WTC11 (cell line): ENCODE data around the gene RAB11B. TPM values are rescaled to one million over a fixed set of nuclear protein-coding genes. Genes with fewer than 3 reads are reported as not detected.
A peak's percentile ranks its signal among the peaks of the same experiment; 100 is the strongest.

ENCODE experiments used
- ATAC-seq: fragments of 200-7000 bp; cut with Tn5 transposase; 2 replicates; pipeline ENCODE4 v1.10.0; 2021; ENCODE audit warnings: mild to moderate bottlenecking, moderate library complexity
- CTCF ChIA-PET: fragments of 300-600 bp; sonication (Branson Sonifier 250); formaldehyde crosslinking; loops from one replicate; lab custom pipeline; 2021; ENCODE audit warnings: antibody characterized with exemption; lab: Charles Lee
- POLR2A ChIA-PET: fragments of 350-600 bp; sonication (Branson Sonifier 250); formaldehyde crosslinking; loops from one replicate; lab custom pipeline; 2021; ENCODE audit warnings: antibody characterized with exemption; lab: Charles Lee
- DNase-seq: peaks from one replicate; pipeline ENCODE4 v3.0.0; 2021; ENCODE audit warnings: low spot score
- H3K27ac Mint-ChIP-seq: 2 replicates; pipeline ENCODE4 v1.8.0; 2021; ENCODE audit warnings: mixed read lengths
- H3K27me3 Mint-ChIP-seq: 2 replicates; pipeline ENCODE4 v1.8.0; 2021; ENCODE audit warnings: low read depth, mild to moderate bottlenecking, moderate library complexity, mixed read lengths
- H3K36me3 Mint-ChIP-seq: 2 replicates; pipeline ENCODE4 v1.8.0; 2021; ENCODE audit warnings: mixed read lengths
- H3K4me1 Mint-ChIP-seq: 2 replicates; pipeline ENCODE4 v1.8.0; 2022; ENCODE audit warnings: mixed read lengths
- H3K4me3 Mint-ChIP-seq: 2 replicates; pipeline ENCODE4 v1.8.0; 2021; ENCODE audit warnings: mild to moderate bottlenecking, moderate library complexity, mixed read lengths
- H3K9me3 Mint-ChIP-seq: 2 replicates; pipeline ENCODE4 v1.8.0; 2021; ENCODE audit warnings: mixed read lengths
- CREB1 ChIP-seq: sonication (generic); formaldehyde crosslinking; IDR thresholded peaks from 2 replicates; pipeline ENCODE4 v1.8.0; 2023; ENCODE audit warnings: mild to moderate bottlenecking, missing genetic modification reagents
- HMGA2 ChIP-seq: fragments of 250-450 bp; sonication (Bioruptor Pico); IDR thresholded peaks from 2 replicates; pipeline ENCODE4 v1.4.0; 2021; ENCODE audit warnings: mild to moderate bottlenecking, moderate library complexity
- JAZF1 ChIP-seq: fragments of 250-450 bp; sonication (Bioruptor Pico); IDR thresholded peaks from 2 replicates; pipeline ENCODE4 v1.9.0; 2021; ENCODE audit warnings: moderate library complexity, mild to moderate bottlenecking, inconsistent platforms
- MXD4 ChIP-seq: fragments of 250-450 bp; sonication (Bioruptor Pico); IDR thresholded peaks from 2 replicates; pipeline ENCODE4 v1.8.0; 2021; ENCODE audit warnings: mild to moderate bottlenecking, moderate library complexity, borderline replicate concordance
- NFE2L1 ChIP-seq: sonication (generic); formaldehyde crosslinking; IDR thresholded peaks from 2 replicates; pipeline ENCODE4 v1.8.1; 2023; ENCODE audit warnings: missing genetic modification reagents
- NR3C1 ChIP-seq: sonication (generic); formaldehyde crosslinking; conservative IDR thresholded peaks from 2 replicates; pipeline ENCODE4 v1.8.1; 2023; ENCODE audit warnings: low read depth, mild to moderate bottlenecking, missing genetic modification reagents
- PRRX2 ChIP-seq: fragments of 250-450 bp; sonication (Bioruptor Pico); IDR thresholded peaks from 2 replicates; pipeline ENCODE4 v1.8.0; 2021; ENCODE audit warnings: mild to moderate bottlenecking
- SOX15 ChIP-seq: fragments of 250-450 bp; sonication (Bioruptor Pico); IDR thresholded peaks from 2 replicates; pipeline ENCODE4 v1.9.0; 2021; ENCODE audit warnings: mild to moderate bottlenecking
- TP53 ChIP-seq: sonication (generic); formaldehyde crosslinking; IDR thresholded peaks from 2 replicates; pipeline ENCODE4 v1.8.1; 2023; ENCODE audit warnings: mild to moderate bottlenecking, missing genetic modification reagents
- ZNF232 ChIP-seq: sonication (generic); formaldehyde crosslinking; IDR thresholded peaks from 2 replicates; pipeline ENCODE4 v1.8.0; 2022; ENCODE audit warnings: mild to moderate bottlenecking, missing genetic modification reagents
- ZNF416 ChIP-seq: fragments of 250-450 bp; sonication (Bioruptor Pico); IDR thresholded peaks from 2 replicates; pipeline ENCODE4 v1.9.0; 2021; ENCODE audit warnings: mild to moderate bottlenecking, inconsistent platforms
- ZNF671 ChIP-seq: fragments of 250-450 bp; sonication (Bioruptor Pico); IDR thresholded peaks from 2 replicates; pipeline ENCODE4 v1.8.0; 2021; ENCODE audit warnings: mild to moderate bottlenecking
- total RNA-seq: library from RNA; stranded (reverse); gene quantifications from 3 replicates; pipeline ENCODE4 v1.2.3, GENCODE V29; 2021
- TF ChIP-seq, protein P1 (sequence below): fragments of 250-450 bp; sonication (Bioruptor Pico); IDR thresholded peaks from 2 replicates; pipeline ENCODE4 v1.9.0; 2021; ENCODE audit warnings: mild to moderate bottlenecking
- TF ChIP-seq, protein P2 (sequence below): fragments of 250-450 bp; sonication (Bioruptor Pico); IDR thresholded peaks from 2 replicates; pipeline ENCODE4 v2.1.2; 2022; ENCODE audit warnings: mild to moderate bottlenecking, moderate library complexity
- TF ChIP-seq, protein P3 (sequence below): sonication (generic); formaldehyde crosslinking; IDR thresholded peaks from 2 replicates; pipeline ENCODE4 v1.8.0; 2023; ENCODE audit warnings: missing genetic modification reagents
- TF ChIP-seq, protein P4 (sequence below): fragments of 250-450 bp; sonication (Bioruptor Pico); IDR thresholded peaks from 2 replicates; pipeline ENCODE4 v1.9.0; 2021; ENCODE audit warnings: mild to moderate bottlenecking, borderline replicate concordance
- TF ChIP-seq, protein P5 (sequence below): sonication (generic); formaldehyde crosslinking; IDR thresholded peaks from 2 replicates; pipeline ENCODE4 v1.8.0; 2022; ENCODE audit warnings: mild to moderate bottlenecking, missing genetic modification reagents
- TF ChIP-seq, protein P6 (sequence below): sonication (generic); formaldehyde crosslinking; IDR thresholded peaks from 2 replicates; pipeline ENCODE4 v1.8.1; 2023; ENCODE audit warnings: mild to moderate bottlenecking, missing genetic modification reagents, moderate library complexity
- TF ChIP-seq, protein P7 (sequence below): fragments of 250-450 bp; sonication (Bioruptor Pico); IDR thresholded peaks from 2 replicates; pipeline ENCODE4 v1.9.0; 2021; ENCODE audit warnings: moderate library complexity, mild to moderate bottlenecking, inconsistent platforms, borderline replicate concordance
- TF ChIP-seq, protein P8 (sequence below): sonication (generic); formaldehyde crosslinking; IDR thresholded peaks from 2 replicates; pipeline ENCODE4 v1.8.1; 2023; ENCODE audit warnings: mild to moderate bottlenecking, missing genetic modification reagents

RAB11B gene
- total RNA-seq, 1 experiment from 2014 or later: 108 TPM

DNA sequence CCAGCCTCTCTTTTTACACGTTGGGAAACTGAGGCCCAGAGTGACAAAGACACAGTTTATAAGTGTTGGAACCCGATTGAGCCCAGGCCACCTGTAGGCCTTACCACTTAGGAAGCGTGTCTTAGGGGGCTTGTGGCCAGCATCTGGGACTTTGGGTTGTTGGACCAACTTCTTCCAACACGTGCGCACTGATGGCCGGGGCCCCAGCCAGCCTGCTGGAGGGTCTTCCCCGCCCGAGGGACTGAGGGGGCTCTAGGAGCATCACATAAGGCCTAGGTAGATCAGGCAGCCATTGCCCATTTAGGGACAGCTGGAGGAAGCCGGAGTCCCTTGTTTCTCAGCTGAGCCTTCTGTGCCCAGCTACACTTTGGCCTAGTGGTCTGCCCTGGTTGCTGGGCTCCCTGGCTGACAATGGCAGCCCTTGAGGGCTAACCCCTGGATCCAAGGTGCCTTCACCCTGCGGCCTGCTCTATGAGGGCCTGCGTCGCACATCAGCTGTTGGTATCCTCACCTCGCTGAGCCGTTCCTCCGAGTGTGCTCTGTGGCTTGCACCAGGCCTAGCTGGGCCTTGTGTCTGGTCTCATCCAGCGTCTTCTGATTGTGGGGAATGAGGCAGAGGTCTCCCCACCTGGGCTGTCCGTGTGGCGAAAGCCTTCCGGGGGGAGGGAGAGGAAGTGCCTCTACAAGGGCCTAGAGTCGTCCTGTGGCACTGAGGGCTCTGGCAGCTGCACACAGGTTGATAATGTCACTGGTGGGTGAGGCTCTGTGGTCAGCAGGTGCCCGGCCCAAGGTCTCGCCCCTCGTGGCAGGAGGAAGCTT, 1.2 kb downstream of the RAB11B start (continued):
- TF ChIP-seq, protein P1, sequence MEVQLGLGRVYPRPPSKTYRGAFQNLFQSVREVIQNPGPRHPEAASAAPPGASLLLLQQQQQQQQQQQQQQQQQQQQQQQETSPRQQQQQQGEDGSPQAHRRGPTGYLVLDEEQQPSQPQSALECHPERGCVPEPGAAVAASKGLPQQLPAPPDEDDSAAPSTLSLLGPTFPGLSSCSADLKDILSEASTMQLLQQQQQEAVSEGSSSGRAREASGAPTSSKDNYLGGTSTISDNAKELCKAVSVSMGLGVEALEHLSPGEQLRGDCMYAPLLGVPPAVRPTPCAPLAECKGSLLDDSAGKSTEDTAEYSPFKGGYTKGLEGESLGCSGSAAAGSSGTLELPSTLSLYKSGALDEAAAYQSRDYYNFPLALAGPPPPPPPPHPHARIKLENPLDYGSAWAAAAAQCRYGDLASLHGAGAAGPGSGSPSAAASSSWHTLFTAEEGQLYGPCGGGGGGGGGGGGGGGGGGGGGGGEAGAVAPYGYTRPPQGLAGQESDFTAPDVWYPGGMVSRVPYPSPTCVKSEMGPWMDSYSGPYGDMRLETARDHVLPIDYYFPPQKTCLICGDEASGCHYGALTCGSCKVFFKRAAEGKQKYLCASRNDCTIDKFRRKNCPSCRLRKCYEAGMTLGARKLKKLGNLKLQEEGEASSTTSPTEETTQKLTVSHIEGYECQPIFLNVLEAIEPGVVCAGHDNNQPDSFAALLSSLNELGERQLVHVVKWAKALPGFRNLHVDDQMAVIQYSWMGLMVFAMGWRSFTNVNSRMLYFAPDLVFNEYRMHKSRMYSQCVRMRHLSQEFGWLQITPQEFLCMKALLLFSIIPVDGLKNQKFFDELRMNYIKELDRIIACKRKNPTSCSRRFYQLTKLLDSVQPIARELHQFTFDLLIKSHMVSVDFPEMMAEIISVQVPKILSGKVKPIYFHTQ: no peak
- TF ChIP-seq TP53 (CRISPR knock-in tag): no peak
- no peak for TF ChIP-seq HMGA2 (CRISPR knock-in tag)
- TF ChIP-seq, protein P2, sequence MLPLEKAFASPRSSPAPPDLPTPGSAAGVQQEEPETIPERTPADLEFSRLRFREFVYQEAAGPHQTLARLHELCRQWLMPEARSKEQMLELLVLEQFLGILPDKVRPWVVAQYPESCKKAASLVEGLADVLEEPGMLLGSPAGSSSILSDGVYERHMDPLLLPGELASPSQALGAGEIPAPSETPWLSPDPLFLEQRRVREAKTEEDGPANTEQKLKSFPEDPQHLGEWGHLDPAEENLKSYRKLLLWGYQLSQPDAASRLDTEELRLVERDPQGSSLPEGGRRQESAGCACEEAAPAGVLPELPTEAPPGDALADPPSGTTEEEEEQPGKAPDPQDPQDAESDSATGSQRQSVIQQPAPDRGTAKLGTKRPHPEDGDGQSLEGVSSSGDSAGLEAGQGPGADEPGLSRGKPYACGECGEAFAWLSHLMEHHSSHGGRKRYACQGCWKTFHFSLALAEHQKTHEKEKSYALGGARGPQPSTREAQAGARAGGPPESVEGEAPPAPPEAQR (CRISPR knock-in tag): no peak
- TF ChIP-seq JAZF1 (CRISPR knock-in tag): no peak
- no peak for TF ChIP-seq ZNF416 (CRISPR knock-in tag)
- no peak for TF ChIP-seq PRRX2 (CRISPR knock-in tag)
- TF ChIP-seq, all 79 proteins: peak for 0

DNA sequence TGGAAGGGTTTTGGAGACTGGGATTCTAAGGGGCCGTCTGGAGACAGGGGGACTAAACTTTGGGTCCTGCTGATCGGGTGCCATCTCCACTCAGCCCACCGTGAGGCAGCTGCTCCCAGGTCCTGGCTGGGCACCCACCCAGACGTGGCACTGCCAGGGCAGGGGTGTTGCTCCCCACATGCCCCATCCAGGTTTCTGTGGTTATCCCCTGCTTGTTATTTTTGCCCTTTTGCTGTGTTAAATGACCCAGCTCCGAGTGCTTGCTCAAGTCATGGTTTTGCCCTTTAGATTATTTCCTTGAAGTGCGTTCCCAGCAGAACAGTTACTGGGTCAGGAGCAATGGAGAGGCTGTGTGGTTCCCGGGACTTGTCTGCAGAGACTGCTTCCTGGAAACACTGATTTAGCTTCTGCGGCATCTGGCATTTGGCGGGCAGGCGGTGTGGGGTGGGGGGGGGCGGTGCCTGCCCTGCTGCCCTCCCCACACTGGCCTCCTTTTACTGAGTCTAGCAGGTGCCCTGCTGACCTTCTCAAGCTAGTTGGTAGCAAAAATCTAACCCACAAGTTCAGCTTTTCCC, 1.9 kb downstream of the RAB11B start:
- H3K4me3 Mint-ChIP-seq: peak overlapping the region; percentile 27
- ChIA-PET POLR2A (interaction anchor here (0.7 to 2.2 kb wide), 2 partner anchors 25 to 28 kb away, joined by 3 to 12 read pairs; partner anchors contain the start of gene ANGPTL4), CTCF (interaction anchor here (0.5 to 4.2 kb wide), 5 partner anchors 21 to 299 kb away, joined by 3 to 47 read pairs (median 4); partner anchors contain the start of gene MARCHF2)
- H3K27ac Mint-ChIP-seq: peak overlapping the region; percentile 63; the same call in 1 of the 2 replicates
- DNase-seq (no peak), ATAC-seq (no peak)
- H3K27me3 Mint-ChIP-seq: no peaks in the 10 kb centered on the region
- peaks cover 5% of the 10 kb centered on the region for H3K9me3 Mint-ChIP-seq
- H3K4me1 Mint-ChIP-seq: peaks cover 14% of the 10 kb centered on the region
- peaks cover 7% of the 10 kb centered on the region for H3K36me3 Mint-ChIP-seq
- TF ChIP-seq NFE2L1 (CRISPR knock-in tag) (no peak), NR3C1 (CRISPR knock-in tag) (no peak), ZNF232 (no peak), SOX15 (no peak), MXD4 (no peak), CREB1 (CRISPR knock-in tag) (no peak), ZNF671 (CRISPR knock-in tag) (no peak)
- TF ChIP-seq, protein P3, sequence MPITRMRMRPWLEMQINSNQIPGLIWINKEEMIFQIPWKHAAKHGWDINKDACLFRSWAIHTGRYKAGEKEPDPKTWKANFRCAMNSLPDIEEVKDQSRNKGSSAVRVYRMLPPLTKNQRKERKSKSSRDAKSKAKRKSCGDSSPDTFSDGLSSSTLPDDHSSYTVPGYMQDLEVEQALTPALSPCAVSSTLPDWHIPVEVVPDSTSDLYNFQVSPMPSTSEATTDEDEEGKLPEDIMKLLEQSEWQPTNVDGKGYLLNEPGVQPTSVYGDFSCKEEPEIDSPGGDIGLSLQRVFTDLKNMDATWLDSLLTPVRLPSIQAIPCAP: no peak
- TF ChIP-seq, protein P4, sequence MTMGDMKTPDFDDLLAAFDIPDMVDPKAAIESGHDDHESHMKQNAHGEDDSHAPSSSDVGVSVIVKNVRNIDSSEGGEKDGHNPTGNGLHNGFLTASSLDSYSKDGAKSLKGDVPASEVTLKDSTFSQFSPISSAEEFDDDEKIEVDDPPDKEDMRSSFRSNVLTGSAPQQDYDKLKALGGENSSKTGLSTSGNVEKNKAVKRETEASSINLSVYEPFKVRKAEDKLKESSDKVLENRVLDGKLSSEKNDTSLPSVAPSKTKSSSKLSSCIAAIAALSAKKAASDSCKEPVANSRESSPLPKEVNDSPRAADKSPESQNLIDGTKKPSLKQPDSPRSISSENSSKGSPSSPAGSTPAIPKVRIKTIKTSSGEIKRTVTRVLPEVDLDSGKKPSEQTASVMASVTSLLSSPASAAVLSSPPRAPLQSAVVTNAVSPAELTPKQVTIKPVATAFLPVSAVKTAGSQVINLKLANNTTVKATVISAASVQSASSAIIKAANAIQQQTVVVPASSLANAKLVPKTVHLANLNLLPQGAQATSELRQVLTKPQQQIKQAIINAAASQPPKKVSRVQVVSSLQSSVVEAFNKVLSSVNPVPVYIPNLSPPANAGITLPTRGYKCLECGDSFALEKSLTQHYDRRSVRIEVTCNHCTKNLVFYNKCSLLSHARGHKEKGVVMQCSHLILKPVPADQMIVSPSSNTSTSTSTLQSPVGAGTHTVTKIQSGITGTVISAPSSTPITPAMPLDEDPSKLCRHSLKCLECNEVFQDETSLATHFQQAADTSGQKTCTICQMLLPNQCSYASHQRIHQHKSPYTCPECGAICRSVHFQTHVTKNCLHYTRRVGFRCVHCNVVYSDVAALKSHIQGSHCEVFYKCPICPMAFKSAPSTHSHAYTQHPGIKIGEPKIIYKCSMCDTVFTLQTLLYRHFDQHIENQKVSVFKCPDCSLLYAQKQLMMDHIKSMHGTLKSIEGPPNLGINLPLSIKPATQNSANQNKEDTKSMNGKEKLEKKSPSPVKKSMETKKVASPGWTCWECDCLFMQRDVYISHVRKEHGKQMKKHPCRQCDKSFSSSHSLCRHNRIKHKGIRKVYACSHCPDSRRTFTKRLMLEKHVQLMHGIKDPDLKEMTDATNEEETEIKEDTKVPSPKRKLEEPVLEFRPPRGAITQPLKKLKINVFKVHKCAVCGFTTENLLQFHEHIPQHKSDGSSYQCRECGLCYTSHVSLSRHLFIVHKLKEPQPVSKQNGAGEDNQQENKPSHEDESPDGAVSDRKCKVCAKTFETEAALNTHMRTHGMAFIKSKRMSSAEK (CRISPR knock-in tag): no peak
- TF ChIP-seq, protein P5, sequence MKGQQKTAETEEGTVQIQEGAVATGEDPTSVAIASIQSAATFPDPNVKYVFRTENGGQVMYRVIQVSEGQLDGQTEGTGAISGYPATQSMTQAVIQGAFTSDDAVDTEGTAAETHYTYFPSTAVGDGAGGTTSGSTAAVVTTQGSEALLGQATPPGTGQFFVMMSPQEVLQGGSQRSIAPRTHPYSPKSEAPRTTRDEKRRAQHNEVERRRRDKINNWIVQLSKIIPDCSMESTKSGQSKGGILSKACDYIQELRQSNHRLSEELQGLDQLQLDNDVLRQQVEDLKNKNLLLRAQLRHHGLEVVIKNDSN (CRISPR knock-in tag): no peak
- TF ChIP-seq, protein P6, sequence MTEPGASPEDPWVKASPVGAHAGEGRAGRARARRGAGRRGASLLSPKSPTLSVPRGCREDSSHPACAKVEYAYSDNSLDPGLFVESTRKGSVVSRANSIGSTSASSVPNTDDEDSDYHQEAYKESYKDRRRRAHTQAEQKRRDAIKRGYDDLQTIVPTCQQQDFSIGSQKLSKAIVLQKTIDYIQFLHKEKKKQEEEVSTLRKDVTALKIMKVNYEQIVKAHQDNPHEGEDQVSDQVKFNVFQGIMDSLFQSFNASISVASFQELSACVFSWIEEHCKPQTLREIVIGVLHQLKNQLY (CRISPR knock-in tag): no peak
- TF ChIP-seq, protein P7, sequence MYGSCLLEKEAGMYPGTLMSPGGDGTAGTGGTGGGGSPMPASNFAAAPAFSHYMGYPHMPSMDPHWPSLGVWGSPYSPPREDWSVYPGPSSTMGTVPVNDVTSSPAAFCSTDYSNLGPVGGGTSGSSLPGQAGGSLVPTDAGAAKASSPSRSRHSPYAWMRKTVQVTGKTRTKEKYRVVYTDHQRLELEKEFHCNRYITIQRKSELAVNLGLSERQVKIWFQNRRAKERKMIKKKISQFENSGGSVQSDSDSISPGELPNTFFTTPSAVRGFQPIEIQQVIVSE (CRISPR knock-in tag): no peak
- TF ChIP-seq, protein P8, sequence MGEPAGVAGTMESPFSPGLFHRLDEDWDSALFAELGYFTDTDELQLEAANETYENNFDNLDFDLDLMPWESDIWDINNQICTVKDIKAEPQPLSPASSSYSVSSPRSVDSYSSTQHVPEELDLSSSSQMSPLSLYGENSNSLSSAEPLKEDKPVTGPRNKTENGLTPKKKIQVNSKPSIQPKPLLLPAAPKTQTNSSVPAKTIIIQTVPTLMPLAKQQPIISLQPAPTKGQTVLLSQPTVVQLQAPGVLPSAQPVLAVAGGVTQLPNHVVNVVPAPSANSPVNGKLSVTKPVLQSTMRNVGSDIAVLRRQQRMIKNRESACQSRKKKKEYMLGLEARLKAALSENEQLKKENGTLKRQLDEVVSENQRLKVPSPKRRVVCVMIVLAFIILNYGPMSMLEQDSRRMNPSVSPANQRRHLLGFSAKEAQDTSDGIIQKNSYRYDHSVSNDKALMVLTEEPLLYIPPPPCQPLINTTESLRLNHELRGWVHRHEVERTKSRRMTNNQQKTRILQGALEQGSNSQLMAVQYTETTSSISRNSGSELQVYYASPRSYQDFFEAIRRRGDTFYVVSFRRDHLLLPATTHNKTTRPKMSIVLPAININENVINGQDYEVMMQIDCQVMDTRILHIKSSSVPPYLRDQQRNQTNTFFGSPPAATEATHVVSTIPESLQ (CRISPR knock-in tag): no peak
